Astrocyte (in vitro differentiated cells and primary cell): Measurements from ENCODE around the gene NCOA1. TPM values are rescaled to one million over a fixed set of nuclear protein-coding genes. Genes with fewer than 3 reads are reported as not detected.

Experiments used
- DNase-seq: peaks from one replicate; pipeline ENCODE4 v3.0.0-alpha.2; 2010; ENCODE audit warnings: low read depth
- FAIRE-seq: peaks from 2 replicates; lab custom pipeline; 2011; peaks lifted over from hg19 to GRCh38; lab: Jason Lieb, UNC
- H2AFZ ChIP-seq: 2 replicates; pipeline ENCODE4 v1.6.0; 2012; ENCODE audit warnings: low read depth, low read length, inconsistent platforms
- H3K27ac ChIP-seq: 2 replicates; pipeline ENCODE4 v1.5.1; 2011; ENCODE audit warnings: low read depth, low read length, inconsistent platforms
- H3K27me3 ChIP-seq: 2 replicates; pipeline ENCODE4 v1.6.0; 2011; ENCODE audit warnings: low read length, inconsistent platforms; ENCODE audit not compliant: insufficient read depth
- H3K36me3 ChIP-seq: 2 replicates; pipeline ENCODE4 v1.5.1; 2011; ENCODE audit warnings: low read length, inconsistent platforms; ENCODE audit not compliant: insufficient read depth
- H3K4me1 ChIP-seq: 2 replicates; pipeline ENCODE4 v1.5.1; 2011; ENCODE audit warnings: low read length, inconsistent platforms; ENCODE audit not compliant: insufficient read depth
- H3K4me2 ChIP-seq: 2 replicates; pipeline ENCODE4 v1.6.0; 2012; ENCODE audit warnings: low read length, inconsistent platforms
- H3K4me3 ChIP-seq: 2 replicates; pipeline ENCODE4 v1.5.1; 2011; ENCODE audit warnings: low read depth, mild to moderate bottlenecking, low read length, inconsistent platforms; ENCODE audit not compliant: insufficient read depth
- H3K79me2 ChIP-seq: 2 replicates; pipeline ENCODE4 v1.6.0; 2012; ENCODE audit warnings: mild to moderate bottlenecking, low read length, inconsistent platforms; ENCODE audit not compliant: insufficient read depth
- H3K9ac ChIP-seq: 2 replicates; pipeline ENCODE4 v1.6.0; 2012; ENCODE audit warnings: mild to moderate bottlenecking, low read length, inconsistent platforms
- H3K9me3 ChIP-seq: 2 replicates; pipeline ENCODE4 v1.5.1; 2012; ENCODE audit warnings: low read depth, mild to moderate bottlenecking, low read length, inconsistent platforms; ENCODE audit not compliant: insufficient read depth
- H4K20me1 ChIP-seq: 2 replicates; pipeline ENCODE4 v1.6.0; 2012; ENCODE audit warnings: low read length, inconsistent platforms; ENCODE audit not compliant: insufficient read depth
- H3K27ac Mint-ChIP-seq: one replicate; pipeline ENCODE4 v1.8.0; 2021; ENCODE audit warnings: mild to moderate bottlenecking, mixed read lengths; ENCODE audit not compliant: unreplicated experiment
- H3K27me3 Mint-ChIP-seq: one replicate; pipeline ENCODE4 v1.8.0; 2021; ENCODE audit warnings: low read depth, mixed read lengths; ENCODE audit not compliant: unreplicated experiment
- H3K36me3 Mint-ChIP-seq: one replicate; pipeline ENCODE4 v1.8.0; 2021; ENCODE audit warnings: low read depth, mixed read lengths; ENCODE audit not compliant: unreplicated experiment
- H3K4me1 Mint-ChIP-seq: one replicate; pipeline ENCODE4 v1.8.0; 2021; ENCODE audit warnings: low read depth, mixed read lengths; ENCODE audit not compliant: unreplicated experiment
- H3K4me3 Mint-ChIP-seq: one replicate; pipeline ENCODE4 v1.8.0; 2021; ENCODE audit warnings: mild to moderate bottlenecking, moderate library complexity, mixed read lengths; ENCODE audit not compliant: unreplicated experiment
- H3K9me3 Mint-ChIP-seq: one replicate; pipeline ENCODE4 v1.8.0; 2021; ENCODE audit warnings: mild to moderate bottlenecking, mixed read lengths; ENCODE audit not compliant: unreplicated experiment
- CTCF ChIP-seq: IDR thresholded peaks from 2 replicates; pipeline ENCODE4 v1.5.1; 2011; ENCODE audit warnings: low read depth, mild to moderate bottlenecking, inconsistent platforms, low read length, moderate library complexity; ENCODE audit not compliant: insufficient read depth
- EZH2 ChIP-seq: IDR thresholded peaks from 2 replicates; pipeline ENCODE4 v1.6.1; 2012; ENCODE audit warnings: mild to moderate bottlenecking, low read length, inconsistent platforms; ENCODE audit not compliant: insufficient read depth
- total RNA-seq: library from RNA; stranded (reverse); gene quantifications from 2 replicates; pipeline ENCODE4 v1.2.1, GENCODE V29; 2021

Gene NCOA1
- total RNA-seq, 1 donor from 2014 or later: 14.7 TPM

GRCh38 chr2:24541621-24542020 lies 50.6 kb downstream of the NCOA1 start:
- no peaks in the 10 kb centered on the region for H3K36me3 ChIP-seq
- no peaks in the 10 kb centered on the region for H3K27me3 ChIP-seq
- no peak overlapping the region for H3K4me3 ChIP-seq
- FAIRE-seq (no peak), DNase-seq (no peak)
- Mint-ChIP-seq H3K9me3 (peaks cover 2% of the 10 kb centered on the region), H3K36me3 (no peaks in the 10 kb centered on the region), H3K27me3 (no peaks in the 10 kb centered on the region), H3K27ac (no peak overlapping the region), H3K4me3 (no peak overlapping the region), H3K4me1 (no peaks in the 10 kb centered on the region)
- TF ChIP-seq CTCF (no peak), EZH2 (no peak)
- H3K79me2 ChIP-seq: no peaks in the 10 kb centered on the region
- H2AFZ ChIP-seq: no peak overlapping the region
- H3K27ac ChIP-seq: no peak overlapping the region
- H3K4me1 ChIP-seq: no peaks in the 10 kb centered on the region
- peaks cover 5% of the 10 kb centered on the region for H4K20me1 ChIP-seq
- no peak overlapping the region for H3K4me2 ChIP-seq
- peaks cover 3% of the 10 kb centered on the region for H3K9me3 ChIP-seq
- H3K9ac ChIP-seq: no peak overlapping the region

GRCh38 chr2:24542269-24542872 lies 51.3 kb downstream of the NCOA1 start:
- Mint-ChIP-seq H3K4me1 (no peaks in the 10 kb centered on the region), H3K9me3 (peaks cover 2% of the 10 kb centered on the region)
- no peak for FAIRE-seq

More at GRCh38 chr2:24542269-24542872, 51.3 kb downstream of the NCOA1 start:
- Mint-ChIP-seq H3K4me3 (no peak overlapping the region), H3K27me3 (no peaks in the 10 kb centered on the region), H3K36me3 (no peaks in the 10 kb centered on the region), H3K27ac (no peak overlapping the region)
- TF ChIP-seq EZH2 (no peak), CTCF (no peak)
- Histone ChIP-seq H3K36me3 (no peaks in the 10 kb centered on the region), H3K27ac (no peak overlapping the region), H4K20me1 (no peaks in the 10 kb centered on the region), H2AFZ (no peak overlapping the region), H3K4me1 (no peaks in the 10 kb centered on the region), H3K9ac (no peak overlapping the region), H3K27me3 (no peaks in the 10 kb centered on the region), H3K4me3 (no peak overlapping the region), H3K9me3 (peaks cover 3% of the 10 kb centered on the region), H3K79me2 (no peaks in the 10 kb centered on the region), H3K4me2 (no peak overlapping the region)
- DNase-seq: no peak
